ENCODE measurements around the gene ACIN1.
"Not testable (repeated sequence)": the region's sequence is repeated elsewhere in the genome, so short reads cannot be mapped to it uniquely, and the experiment has no call there.

ACIN1 gene

DNA sequence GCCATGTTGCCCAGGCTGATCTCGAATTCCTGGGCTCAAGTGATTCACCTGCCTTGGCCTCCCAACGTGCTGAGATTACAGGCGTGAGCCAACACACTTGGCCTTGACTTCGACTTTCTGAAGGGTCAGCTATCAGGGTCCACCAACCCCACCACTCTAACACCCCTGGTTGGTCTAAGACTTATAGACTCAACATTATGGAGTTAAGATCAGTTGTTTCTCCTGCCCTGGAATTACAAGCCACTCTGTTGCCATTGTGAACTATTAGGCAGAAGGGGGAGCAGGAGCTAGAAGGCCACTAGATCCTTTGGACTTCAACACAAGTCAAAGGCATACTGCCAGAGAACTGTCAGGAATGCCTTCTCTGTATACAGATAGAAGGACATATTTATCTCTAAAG lies 54.8 kb downstream of the ACIN1 start:
- DNase-seq, result no peak

DNA sequence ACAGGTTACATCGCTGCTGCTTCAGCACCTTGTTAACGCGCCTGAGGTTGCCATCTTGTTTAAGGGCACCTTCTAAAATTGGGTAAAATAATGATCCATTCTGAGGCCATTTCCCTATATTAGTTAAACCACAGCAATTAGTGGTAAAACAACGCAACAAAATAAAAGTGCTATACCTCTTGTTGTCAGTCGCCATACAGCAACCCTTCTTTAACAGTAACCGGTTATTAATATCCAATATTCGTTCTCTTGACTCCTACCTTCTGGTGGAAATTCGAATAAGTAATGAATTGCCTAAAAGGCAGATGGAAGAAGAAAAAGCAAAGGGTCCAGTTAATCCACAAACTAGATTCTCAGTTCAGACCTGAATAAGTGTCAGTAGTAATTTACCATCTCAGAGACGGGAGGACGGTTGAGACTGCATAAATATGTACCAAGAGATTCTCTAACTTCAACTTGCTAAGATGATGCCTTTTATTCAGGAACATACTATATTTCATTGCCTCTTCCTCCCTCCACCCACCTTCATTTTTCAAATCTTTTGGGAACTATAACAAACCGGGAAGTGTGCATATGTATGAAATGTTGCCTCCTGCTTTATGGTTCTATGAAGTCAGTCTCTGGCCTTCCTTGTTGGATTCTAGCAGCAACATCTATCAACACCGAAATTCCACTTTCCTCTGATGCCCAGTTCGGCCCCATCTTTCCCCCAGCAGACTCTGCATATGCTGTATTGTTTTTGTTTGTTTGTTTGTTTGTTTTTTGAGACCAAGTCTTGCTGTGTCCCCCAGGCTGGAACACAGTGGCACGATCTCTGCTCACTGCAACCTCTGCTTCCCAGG lies 59.4 kb downstream of the ACIN1 start:
- no peak for DNase-seq

DNA sequence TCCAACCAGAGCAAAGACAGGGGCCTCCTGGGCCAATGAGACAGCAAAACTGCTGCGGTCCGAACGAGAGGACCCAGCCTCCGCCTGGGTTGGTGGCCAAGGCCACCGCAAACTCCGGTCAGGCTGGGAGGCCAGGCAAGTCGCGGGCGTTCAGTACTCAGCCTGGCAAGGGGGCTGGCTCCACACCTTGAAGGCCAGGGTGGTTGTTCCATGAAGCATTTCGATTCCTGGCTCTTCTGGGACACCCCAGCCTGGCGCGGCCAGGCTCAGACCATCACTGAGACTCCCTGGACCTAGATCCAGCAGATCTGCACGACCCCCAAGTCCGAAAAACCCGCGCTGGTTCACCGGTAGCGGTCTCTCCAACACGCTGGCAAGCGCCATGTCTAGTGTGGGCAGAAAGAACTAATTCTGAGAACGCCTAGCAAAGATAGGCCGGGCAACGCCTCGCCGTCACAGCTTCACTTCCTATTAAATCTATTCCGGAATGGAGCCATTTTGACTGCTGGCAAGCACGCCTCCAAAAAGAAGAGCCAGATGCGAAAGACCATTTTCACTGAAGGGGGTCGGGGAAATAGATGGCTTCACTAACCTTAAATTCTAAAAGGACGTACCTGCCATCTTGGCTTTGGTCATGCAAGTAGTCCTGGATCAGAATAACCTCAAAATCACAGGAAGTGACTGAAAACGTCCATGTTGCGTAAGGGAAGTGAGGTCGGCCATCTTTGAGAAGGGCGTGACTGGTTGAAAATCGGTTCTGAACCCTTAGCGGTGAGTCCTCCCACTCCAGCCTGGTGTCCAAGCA lies 60.2 kb downstream of the ACIN1 start, which contains the start of gene PSMB5:
Gene PSMB5 (minus strand): TSS at position 403 of the 805 bp plus-strand sequence. CDS start 19 bp downstream, at position 384.
- DNase-seq, result no peak

DNA sequence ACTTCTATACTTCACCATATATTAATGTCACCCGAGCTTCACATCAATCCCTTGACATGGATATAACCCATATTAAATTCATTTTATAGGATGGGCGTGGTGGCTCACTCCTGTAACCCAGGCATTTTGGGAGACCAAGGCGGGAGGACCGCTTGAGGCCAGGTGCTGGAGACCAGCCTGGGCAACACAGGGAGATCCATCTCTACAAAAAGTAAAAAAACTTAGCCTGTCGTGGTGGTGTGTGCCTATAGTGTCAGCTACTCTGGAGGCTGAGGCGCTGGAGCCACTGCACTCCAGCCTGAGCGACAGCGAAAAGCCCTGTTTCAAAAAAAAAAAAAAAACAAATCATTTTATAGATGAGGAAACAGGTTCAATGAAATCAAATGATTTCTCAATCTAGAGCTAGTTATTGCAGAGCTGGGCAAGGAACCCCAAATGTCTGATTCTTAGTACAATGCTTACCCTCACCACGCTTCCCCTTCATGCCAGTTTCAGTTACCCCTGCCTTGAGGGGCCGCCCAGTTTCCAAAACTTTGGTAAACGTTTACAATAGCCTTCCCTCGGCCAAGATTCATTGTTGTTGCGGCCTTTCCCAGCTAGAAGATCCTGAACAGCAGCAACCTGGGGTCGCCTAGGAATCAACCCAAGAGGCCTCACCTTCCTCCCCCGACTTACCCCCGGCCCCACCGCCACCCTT lies 61.0 kb downstream of the ACIN1 start:
- no peak for DNase-seq

DNA sequence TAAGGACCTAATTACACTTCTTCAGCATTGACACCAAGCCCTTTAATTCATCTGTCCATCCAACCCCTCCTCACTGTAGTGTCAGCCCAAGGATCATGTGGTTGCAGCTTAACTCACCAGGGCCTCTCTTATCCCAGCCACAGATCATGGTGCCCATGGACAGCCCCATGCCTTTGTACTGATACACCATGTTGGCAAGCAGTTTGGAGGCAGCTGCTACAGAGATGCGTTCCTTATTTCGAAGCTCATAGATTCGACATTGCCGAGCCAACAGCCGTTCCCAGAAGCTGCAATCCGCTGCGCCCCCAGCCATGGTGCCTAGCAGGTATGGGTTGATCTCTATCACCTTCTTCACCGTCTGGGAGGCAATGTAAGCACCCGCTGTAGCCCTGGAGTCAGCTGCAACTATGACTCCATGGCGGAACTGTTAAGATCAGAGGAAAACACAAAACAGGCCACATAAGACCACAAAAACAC lies 61.6 kb downstream of the ACIN1 start:
- no peak for DNase-seq

DNA sequence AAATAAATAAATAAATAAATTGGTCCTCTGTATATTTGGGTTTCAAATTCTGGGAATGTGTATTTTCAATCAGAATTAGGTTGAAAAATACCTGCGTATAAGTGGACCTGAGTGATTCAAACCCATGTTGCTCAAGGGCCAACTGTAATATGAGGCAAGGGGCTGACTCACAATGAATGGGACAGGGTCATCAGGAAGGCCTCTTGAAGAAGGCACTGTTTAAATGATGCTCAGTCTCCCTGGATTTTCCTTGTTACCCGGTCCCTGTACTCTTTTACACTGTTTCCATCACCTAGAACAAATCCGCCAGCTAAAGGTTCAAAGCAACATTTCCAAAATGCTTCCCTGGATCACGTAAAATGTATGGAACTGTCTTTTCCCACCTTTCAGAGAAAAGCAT lies 64.0 kb downstream of the ACIN1 start:
- no peak for DNase-seq

DNA sequence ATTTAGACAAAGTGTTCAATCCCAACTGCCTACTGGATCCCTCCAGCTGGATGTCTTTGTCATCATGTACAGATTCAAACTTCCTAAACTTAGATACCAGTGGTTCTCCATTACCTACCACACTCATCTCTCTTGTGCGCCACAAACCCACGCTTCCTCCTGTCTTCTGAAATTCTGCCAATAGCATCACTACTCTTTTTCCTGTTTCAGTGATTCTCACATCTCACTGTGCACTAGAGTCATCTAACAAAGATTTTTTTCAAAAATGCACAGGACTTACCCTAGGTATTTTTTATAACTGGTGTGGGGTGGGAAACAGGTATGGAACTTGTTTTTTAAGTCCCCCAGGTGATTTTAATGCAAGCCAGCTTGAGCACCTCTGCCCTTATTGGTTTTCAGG lies 66.1 kb downstream of the ACIN1 start:
- no peak for DNase-seq

DNA sequence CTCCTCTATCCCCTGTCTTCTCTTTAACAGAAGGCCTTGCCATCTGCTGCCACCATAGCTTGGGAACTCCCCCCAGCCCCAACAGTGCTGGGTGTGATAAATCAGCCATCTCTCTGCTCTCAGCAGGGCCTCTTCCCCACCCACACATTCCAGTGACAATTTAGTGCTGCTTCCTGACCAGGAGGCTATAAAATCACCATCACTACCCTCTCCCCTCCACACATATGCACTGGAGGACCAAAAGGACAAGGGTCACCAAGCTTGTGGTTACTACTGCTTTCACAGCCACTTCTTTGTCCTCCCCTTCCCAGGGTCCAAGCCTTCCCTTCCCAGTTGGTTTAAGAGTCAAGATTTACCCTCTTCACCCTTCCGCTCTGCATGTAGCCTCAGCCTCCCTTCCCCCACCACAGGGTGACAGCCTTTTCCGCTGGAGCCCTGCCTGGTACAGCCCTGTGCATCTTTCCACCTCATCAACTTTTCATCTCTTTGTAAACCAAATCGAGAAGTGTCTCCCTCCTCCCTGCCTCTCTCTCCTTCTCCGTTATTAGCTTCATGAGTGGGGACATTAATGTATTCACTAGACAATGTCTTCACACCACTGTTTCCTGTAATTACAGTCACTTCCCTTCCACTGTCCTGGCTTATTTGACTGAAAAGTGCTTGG lies 69.7 kb downstream of the ACIN1 start:
- DNase-seq, result no peak

DNA sequence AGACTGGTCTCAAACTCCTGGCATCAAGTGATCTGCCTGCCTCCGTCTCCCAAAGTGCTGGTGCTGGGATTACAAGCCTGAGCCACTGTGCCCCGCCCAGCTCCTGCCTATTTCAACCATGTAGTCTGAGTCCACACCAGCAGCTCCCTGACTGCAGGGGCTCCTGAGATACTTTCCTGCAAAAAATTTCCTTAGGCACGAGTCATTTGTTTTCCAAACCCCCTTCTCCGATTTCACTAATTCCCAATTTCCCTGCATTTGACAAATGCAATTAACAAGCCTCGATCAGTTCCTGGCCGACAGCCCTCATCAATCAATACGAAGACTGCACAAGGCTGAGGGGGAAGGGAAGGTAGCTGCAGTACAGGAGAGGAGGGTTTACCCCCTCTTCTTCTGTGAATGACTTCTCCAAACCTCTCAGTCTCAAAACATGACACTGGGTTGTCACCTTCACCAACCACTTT lies 70.3 kb downstream of the ACIN1 start:
- no peak for DNase-seq

DNA sequence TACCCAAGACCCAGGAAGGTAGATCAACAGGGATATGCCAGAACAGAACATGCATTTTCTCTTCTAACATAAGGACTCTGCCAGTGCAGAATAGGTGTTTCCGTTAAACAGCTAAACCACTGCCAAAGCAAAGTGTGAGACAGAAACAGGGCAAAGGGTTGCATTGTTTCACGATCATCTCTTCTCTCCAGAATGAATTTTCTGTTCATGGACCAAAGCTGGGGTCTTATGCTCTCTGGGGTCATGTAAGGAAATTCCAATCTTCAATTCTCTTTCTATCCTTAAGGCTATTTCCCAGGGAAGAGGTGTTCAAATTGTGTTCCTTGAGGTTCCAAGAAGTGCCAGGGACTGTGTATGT lies 71.2 kb downstream of the ACIN1 start:
- no peak for DNase-seq

DNA sequence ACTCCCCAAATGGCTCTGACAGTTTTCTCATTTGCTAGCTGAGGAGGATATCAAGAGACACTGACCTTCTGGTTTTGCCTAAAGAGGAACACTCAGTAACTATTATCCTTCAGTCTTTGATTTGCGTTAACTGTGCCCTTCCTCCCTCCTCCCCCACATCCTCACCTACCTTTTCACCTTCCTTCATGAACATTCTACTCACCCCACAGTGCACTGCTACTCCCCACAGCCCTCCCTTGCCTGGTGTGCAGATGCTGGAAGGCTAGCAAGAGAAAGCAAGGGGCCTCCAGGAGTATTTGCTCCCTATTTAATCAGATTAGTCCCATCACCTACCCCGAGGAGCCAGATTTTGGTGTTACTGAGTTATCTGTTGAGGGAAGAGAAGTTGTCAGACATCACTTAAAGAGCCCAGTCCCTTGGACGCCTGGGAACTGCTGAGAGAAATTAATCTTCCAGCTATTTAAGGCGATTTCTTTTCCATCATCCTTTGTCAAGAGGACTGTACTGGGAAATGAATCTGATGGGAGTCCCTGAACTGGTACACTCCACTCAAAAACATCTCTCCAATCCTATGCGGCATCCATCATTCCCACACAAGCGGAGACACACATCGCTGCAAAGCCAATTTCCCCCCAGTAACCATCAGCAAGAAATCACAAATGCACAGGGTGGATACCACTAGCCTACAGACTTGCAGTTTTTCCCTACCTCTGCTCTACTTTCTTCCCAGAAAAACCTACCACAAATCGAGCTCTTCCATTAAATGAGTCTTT lies 71.7 kb downstream of the ACIN1 start:
- no peak for DNase-seq

DNA sequence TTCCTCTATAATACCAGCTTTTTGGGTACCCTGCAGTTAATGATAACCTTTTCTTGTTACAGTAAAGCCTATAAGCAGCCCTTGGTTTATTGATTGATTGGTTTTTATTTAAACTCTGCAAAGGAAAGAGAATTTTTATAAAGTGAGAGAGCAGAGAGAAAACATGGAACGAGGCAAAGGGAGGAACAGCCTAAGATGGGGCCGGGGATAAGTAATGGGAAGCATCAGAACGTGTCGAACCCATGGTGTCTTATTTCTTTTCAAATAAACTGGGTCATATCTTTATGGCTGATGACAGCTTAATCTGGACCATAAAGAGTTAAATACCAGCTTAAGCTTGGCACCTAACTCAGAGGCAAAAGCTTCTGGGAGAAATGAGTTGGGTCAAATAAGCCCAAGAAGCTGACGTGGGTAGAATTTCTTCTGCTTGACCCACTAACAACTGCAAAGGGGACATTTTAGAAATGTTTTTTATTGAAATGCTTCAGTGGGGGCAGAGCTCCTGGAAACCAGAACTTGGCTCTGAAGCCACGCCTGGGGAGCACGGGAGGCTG lies 73.0 kb downstream of the ACIN1 start:
- DNase-seq, result no peak

DNA sequence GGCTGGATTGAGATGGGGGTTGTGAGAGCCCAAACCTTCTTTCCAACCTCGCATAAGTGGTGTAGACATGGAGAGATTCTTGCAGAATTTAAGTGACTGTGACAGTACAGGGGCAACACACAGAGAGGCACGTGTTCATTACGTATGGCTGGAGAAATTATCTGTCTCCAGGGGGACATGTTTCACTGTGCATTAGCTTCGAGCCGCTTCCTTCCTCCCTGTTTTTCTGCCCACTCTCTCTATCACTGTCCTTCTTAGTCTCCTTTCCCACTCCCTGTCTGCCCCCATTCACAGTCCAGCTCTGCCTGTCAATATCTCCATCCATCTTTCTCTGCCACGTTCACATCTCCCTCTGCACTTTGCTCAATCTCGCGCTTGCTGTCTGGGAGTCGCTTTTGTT lies 73.5 kb downstream of the ACIN1 start:
- no peak for DNase-seq

DNA sequence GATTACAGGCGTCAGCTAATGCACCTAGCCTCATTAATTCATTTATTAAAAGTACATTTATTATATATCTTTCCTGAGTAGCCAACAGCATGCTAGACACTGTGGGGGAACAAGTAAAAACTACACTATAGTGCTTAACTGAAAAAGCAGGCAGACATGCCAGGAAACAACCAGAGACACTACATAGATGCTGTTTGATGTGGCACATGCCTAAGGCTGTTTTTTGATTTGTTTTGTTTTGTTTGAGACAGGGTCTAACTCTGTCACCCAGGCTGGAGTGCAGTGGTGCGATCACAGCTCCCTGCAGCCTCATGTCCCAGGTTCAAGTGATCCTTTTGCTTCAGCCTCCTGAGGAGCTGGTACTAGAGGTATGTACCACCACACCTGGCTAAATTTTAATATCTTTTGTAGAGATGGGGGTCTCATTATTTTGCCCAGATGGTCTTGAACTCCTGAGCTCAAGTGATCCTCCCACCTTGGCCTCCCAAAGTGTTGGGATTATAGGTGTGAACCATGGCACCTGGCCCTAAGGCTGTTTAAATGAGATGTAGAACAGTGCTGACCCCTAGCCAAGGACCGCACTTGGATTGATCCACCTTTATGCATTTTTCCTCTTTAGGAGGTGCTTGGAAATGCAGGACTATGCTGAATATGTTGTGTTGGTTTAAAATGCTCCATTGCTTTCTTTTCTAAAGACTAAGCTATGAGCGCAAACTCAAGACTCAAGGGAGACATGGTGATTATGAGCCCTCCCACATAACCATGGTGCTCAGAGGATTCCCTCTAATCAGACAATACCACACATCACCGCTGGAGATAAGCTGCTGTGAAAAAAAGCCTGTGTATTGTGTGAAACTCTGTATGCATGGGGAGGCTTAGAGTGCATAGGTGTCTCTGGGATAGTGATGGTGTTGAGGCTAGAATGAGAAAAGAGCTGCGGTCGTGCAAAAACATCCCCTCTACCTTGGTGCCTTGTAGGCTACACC lies 74.5 kb downstream of the ACIN1 start:
- no peak for DNase-seq

DNA sequence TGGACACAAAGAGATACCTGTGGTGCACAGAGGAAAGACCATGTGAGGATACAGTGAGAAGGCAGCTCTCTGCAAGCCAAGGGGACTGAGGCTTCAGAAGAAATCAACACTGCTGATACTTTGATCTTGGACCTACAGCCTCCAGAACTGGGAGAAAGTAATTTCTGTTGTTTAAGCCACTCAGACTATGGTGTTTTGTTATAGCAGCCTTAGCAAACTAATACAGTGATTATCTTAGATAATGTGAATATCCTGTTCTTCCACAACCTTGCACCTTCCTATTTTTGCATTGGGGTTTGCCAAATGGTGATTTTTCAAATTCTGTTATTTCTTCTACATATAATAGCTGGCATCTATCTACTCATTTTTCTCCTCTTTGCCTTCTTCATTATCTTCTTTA lies 76.8 kb downstream of the ACIN1 start:
- no peak for DNase-seq

DNA sequence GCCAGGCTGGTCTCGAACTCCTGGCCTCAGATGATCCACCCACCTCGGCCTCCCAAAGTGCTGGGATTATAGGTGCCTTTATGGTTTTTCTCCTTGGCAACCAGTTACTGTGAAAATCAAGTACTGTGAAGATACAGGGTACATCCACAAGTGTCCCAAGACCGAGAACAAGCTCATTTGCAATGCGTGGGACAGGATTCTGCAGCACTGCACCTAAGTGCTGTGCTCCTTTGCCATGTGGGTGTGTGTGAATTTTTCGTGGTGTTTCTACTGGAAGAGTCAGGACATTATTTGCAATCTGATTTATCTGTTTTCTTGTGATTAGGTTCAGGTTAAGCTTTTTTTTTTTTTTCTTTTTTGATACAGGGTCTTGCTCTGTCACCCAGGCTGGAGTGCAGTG lies 77.8 kb downstream of the ACIN1 start:
- no peak for DNase-seq

DNA sequence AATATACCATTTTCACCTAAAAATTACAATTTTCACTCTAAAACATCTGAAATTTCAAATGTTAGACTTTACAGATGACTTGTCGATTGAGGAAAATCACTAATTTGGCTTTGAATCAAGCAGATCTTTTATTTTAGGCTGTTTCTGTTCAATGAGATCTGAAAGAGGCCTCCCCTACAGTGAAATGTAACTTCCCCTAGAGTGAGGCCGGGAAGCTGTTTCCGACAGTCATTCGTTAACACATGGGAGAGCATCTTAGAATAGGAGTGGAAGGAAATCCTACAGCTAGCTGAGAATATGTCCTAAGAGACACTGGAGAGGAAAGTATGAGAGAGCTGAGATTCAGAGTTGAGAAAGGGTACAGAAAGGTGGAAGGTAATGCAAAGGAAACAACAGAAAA lies 79.3 kb downstream of the ACIN1 start:
- no peak for DNase-seq

DNA sequence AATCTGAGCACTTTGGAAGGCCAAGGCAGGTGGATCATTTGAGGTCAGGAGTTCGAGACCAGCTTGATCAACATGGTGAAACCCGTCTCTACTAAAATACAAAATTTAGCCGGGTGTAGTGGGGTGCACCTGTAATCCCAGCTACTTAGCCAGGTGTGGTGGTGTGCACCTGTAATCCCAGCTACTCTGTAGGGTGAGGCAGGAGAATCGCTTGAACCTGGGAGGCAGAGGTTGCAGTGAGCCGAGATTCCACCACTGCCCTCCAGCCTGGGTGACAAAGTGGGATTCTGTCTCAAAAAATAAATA lies 81.2 kb downstream of the ACIN1 start:
- DNase-seq, result not testable (repeated sequence)

DNA sequence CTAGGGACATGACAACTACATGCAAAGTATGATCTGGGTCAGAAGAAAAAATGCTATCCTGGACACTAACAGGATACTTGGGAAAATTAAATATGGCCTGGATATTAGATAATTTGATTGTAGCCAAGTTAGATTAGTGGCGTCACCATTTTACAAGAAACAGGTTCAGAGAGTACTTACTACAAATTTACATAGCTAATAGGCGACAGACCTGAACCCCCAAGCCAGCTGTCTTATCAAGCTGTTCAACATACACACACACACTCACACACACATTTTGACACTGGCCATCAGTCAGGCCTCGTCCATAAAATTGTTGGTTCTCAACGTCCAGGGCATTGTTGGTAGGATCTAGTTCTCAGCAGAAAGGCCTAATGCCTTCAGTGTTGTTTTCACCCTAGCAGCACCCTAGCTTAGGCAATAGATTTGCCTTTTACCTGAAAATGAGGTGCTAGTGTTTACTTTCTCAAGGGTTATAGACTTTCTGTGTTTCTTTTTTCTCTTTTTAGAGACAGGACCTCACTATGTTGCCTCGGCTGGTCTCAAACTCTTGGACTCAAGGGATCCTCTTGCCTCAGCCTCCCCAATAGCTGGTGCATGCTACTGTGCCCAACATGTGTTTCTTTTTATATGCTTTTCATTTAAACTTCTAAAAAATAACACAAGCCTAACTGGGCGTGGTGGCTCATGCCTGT lies 81.7 kb downstream of the ACIN1 start:
- DNase-seq, result no peak
